HEK293 (cell line): ENCODE results near the gene ASL.

Experiments
- CTCF ChIA-PET: fragments of 350-600 bp; formaldehyde crosslinking; extraction: SDS; loops from one replicate; lab custom pipeline; 2021; ENCODE audit warnings: antibody characterized with exemption; lab: Yijun Ruan, JAX
- POLR2A ChIA-PET: fragments of 300-600 bp; formaldehyde crosslinking; extraction: SDS; loops from one replicate; lab custom pipeline; 2020; ENCODE audit warnings: antibody characterized with exemption, inconsistent platforms; lab: Yijun Ruan, JAX
- H3K27ac ChIP-seq: fragments of 200-500 bp; sonication (Bioruptor generic); 2 replicates; pipeline ENCODE4 v1.5.1; 2014; ENCODE audit warnings: low read depth, low read length, control low read depth, inconsistent platforms; ENCODE audit errors: extremely low read depth
- H3K36me3 ChIP-seq, 2 experiments: fragments of 200-500 bp in 1 of 2; sonication (Bioruptor generic) in 1 of 2; 1 replicate in 1 of 2; 2 replicates in 1 of 2; pipeline ENCODE4 v1.5.1; 2014 to 2017; ENCODE audit warnings: inconsistent platforms in 2 of 2, low read length in 2 of 2; ENCODE audit not compliant: control insufficient read depth in 2 of 2, insufficient read depth in 1 of 2
- H3K4me1 ChIP-seq: fragments of 200-500 bp; sonication (Bioruptor generic); 2 replicates; pipeline ENCODE4 v1.5.1; 2014; ENCODE audit warnings: mild to moderate bottlenecking, low read length, inconsistent platforms; ENCODE audit not compliant: control insufficient read depth, insufficient read depth
- H3K4me3 ChIP-seq: 2 replicates; pipeline ENCODE4 v1.5.1; 2011; ENCODE audit warnings: low read depth, mild to moderate bottlenecking, control low read depth, low read length, moderate library complexity
- H3K9me3 ChIP-seq: fragments of 200-500 bp; sonication (Bioruptor generic); 2 replicates; pipeline ENCODE4 v1.5.1; 2014; ENCODE audit warnings: low read depth, low read length, inconsistent platforms; ENCODE audit not compliant: control insufficient read depth, insufficient read depth
- KLF8 ChIP-seq: fragments of 450-650 bp; formaldehyde crosslinking; IDR thresholded peaks from 2 replicates; pipeline ENCODE4 v1.5.1; 2016; ENCODE audit warnings: missing biosample characterization, missing genetic modification characterization
- REPIN1 ChIP-seq: fragments of 450-650 bp; formaldehyde crosslinking; IDR thresholded peaks from 2 replicates; pipeline ENCODE4 v1.5.1; 2017; ENCODE audit warnings: missing biosample characterization, missing genetic modification characterization, low read depth
- SCRT2 ChIP-seq: fragments of 450-650 bp; formaldehyde crosslinking; IDR thresholded peaks from 2 replicates; pipeline ENCODE4 v1.5.1; 2016; ENCODE audit warnings: missing biosample characterization, missing genetic modification characterization
- YY2 ChIP-seq: fragments of 450-650 bp; formaldehyde crosslinking; IDR thresholded peaks from 2 replicates; pipeline ENCODE4 v1.5.1; 2016; ENCODE audit warnings: missing biosample characterization, missing genetic modification characterization
- ZBTB26 ChIP-seq: fragments of 450-650 bp; formaldehyde crosslinking; optimal IDR thresholded peaks from 2 replicates; pipeline ENCODE3; 2016; ENCODE audit warnings: missing biosample characterization, mild to moderate bottlenecking, missing genetic modification characterization
- ZBTB48 ChIP-seq: fragments of 450-650 bp; formaldehyde crosslinking; IDR thresholded peaks from 2 replicates; pipeline ENCODE4 v1.5.1; 2016; ENCODE audit warnings: missing biosample characterization, missing genetic modification characterization
- ZBTB7A ChIP-seq: fragments of 450-650 bp; formaldehyde crosslinking; IDR thresholded peaks from 2 replicates; pipeline ENCODE4 v1.5.1; 2016; ENCODE audit warnings: low read depth, missing biosample characterization, missing genetic modification characterization
- ZNF10 ChIP-seq: fragments of 450-650 bp; formaldehyde crosslinking; IDR thresholded peaks from 2 replicates; pipeline ENCODE4 v1.5.1; 2017; ENCODE audit warnings: missing biosample characterization, missing genetic modification characterization
- ZNF132 ChIP-seq: fragments of 450-650 bp; formaldehyde crosslinking; IDR thresholded peaks from 2 replicates; pipeline ENCODE4 v1.5.1; 2017; ENCODE audit warnings: missing biosample characterization, missing genetic modification characterization, borderline replicate concordance
- ZNF140 ChIP-seq: fragments of 450-650 bp; formaldehyde crosslinking; IDR thresholded peaks from 2 replicates; pipeline ENCODE4 v1.5.1; 2016; ENCODE audit warnings: missing biosample characterization, missing genetic modification characterization
- ZNF184 ChIP-seq: fragments of 450-650 bp; IDR thresholded peaks from 2 replicates; pipeline ENCODE4 v1.5.1; 2018; ENCODE audit warnings: missing biosample characterization, mild to moderate bottlenecking, missing genetic modification characterization
- ZNF24 ChIP-seq: fragments of 450-650 bp; formaldehyde crosslinking; IDR thresholded peaks from 2 replicates; pipeline ENCODE4 v1.5.1; 2016; ENCODE audit warnings: missing biosample characterization, missing genetic modification characterization
- ZNF37A ChIP-seq: fragments of 450-650 bp; IDR thresholded peaks from 2 replicates; pipeline ENCODE4 v1.5.1; 2018; ENCODE audit warnings: missing biosample characterization, missing genetic modification characterization
- ZNF423 ChIP-seq: fragments of 450-650 bp; formaldehyde crosslinking; IDR thresholded peaks from 2 replicates; pipeline ENCODE4 v1.5.1; 2016; ENCODE audit warnings: missing biosample characterization, missing genetic modification characterization
- ZNF501 ChIP-seq: fragments of 450-650 bp; formaldehyde crosslinking; IDR thresholded peaks from 2 replicates; pipeline ENCODE4 v1.5.1; 2016; ENCODE audit warnings: missing biosample characterization, missing genetic modification characterization
- ZNF610 ChIP-seq: fragments of 450-650 bp; formaldehyde crosslinking; IDR thresholded peaks from 2 replicates; pipeline ENCODE4 v1.5.1; 2016; ENCODE audit warnings: missing biosample characterization, missing genetic modification characterization, borderline replicate concordance
- ZNF830 ChIP-seq: fragments of 450-650 bp; IDR thresholded peaks from 2 replicates; pipeline ENCODE4 v1.5.0; 2018; ENCODE audit warnings: missing biosample characterization, missing genetic modification characterization, low read depth, mild to moderate bottlenecking, moderate library complexity
- ZXDB ChIP-seq: fragments of 450-650 bp; formaldehyde crosslinking; IDR thresholded peaks from 2 replicates; pipeline ENCODE4 v1.5.1; 2016; ENCODE audit warnings: missing biosample characterization, missing genetic modification characterization
- TF ChIP-seq, protein P1 (sequence below): fragments of 450-650 bp; formaldehyde crosslinking; IDR thresholded peaks from 2 replicates; pipeline ENCODE4 v1.5.1; 2016; ENCODE audit warnings: missing biosample characterization, missing genetic modification characterization
- TF ChIP-seq, protein P2 (sequence below): fragments of 450-650 bp; formaldehyde crosslinking; IDR thresholded peaks from 2 replicates; pipeline ENCODE4 v1.5.1; 2017; ENCODE audit warnings: missing biosample characterization, missing genetic modification characterization

Gene ASL

DNA sequence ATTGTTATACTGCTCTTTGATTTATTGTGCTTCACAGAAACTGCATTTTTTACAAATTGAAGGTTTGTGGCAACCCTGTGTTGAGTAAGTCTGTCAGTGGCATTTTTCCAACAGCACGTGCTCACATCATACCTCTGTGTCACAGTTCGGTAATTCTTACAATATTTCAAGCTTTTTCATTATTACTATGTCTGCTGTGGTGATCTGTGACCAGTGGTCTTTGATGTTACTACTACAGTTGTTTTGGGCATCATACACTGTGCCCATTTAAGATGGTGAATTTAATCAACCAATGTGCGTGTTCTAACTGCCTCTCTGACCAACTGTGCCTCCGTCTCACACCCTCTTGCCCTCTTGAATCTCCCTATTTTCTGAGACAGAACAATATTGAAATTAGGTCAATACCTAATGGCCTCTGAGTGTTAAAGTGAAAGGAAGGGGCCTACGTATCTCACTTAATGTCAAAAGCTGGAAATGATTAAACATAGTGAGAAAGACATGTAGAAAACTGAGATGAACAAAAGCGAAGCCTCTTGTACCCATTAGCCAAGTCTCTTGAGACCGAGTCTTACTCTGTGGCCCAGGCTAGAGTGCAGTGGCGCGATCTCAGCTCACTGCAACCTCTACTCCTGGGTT lies 20.2 kb upstream of the ASL start:
- TF ChIP-seq, protein P1, sequence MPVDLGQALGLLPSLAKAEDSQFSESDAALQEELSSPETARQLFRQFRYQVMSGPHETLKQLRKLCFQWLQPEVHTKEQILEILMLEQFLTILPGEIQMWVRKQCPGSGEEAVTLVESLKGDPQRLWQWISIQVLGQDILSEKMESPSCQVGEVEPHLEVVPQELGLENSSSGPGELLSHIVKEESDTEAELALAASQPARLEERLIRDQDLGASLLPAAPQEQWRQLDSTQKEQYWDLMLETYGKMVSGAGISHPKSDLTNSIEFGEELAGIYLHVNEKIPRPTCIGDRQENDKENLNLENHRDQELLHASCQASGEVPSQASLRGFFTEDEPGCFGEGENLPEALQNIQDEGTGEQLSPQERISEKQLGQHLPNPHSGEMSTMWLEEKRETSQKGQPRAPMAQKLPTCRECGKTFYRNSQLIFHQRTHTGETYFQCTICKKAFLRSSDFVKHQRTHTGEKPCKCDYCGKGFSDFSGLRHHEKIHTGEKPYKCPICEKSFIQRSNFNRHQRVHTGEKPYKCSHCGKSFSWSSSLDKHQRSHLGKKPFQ (tag by site-specific recombination): no peak
- TF ChIP-seq ZBTB7A (tag by site-specific recombination) (no peak), ZNF10 (no peak), ZBTB48 (tag by site-specific recombination) (no peak)
- TF ChIP-seq, protein P2, sequence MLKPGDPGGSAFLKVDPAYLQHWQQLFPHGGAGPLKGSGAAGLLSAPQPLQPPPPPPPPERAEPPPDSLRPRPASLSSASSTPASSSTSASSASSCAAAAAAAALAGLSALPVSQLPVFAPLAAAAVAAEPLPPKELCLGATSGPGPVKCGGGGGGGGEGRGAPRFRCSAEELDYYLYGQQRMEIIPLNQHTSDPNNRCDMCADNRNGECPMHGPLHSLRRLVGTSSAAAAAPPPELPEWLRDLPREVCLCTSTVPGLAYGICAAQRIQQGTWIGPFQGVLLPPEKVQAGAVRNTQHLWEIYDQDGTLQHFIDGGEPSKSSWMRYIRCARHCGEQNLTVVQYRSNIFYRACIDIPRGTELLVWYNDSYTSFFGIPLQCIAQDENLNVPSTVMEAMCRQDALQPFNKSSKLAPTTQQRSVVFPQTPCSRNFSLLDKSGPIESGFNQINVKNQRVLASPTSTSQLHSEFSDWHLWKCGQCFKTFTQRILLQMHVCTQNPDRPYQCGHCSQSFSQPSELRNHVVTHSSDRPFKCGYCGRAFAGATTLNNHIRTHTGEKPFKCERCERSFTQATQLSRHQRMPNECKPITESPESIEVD: no peak
- CTCF ChIA-PET: no interaction called here
- Histone ChIP-seq H3K27ac (no peak overlapping the region), H3K4me1 (peaks cover 7% of the 10 kb centered on the region), H3K4me3 (no peak overlapping the region), H3K36me3 (no peaks in the 10 kb centered on the region), H3K9me3 (no peaks in the 10 kb centered on the region)
- POLR2A ChIA-PET: no interaction called here

- CTCF ChIA-PET: interaction anchor here (0.6 kb wide), 1 partner anchor 354 kb away, joined by 3 read pairs; no protein-coding TSS in a partner anchor
- H3K4me1 ChIP-seq: no peaks in the 10 kb centered on the region
- POLR2A ChIA-PET: interaction anchor here (2.0 kb wide), 1 partner anchor 14 kb away, joined by 5 read pairs; no protein-coding TSS in a partner anchor
These were observed 14.8 kb upstream of the ASL start for GRCh38 chr7:66060796-66061195.

DNA sequence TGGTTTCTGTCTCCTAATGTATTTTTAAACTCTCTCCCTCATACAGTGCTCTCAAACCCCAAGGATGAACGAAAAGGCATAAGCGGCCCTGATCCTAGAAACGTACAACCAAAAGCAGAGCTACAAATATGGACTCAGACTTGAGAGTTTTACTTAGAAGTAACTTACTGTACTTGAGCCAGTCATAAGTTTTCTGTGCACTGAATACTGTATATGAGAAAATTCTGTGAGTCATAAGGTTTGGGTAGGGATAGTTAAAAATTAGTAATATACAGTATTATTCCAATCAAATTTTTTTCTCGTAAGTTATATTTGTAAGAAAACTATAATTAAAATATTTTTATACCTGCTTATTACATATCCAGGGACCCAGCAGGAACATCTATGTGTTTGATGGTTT lies 5.9 kb upstream of the ASL start:
- Histone ChIP-seq H3K4me1 (no peaks in the 10 kb centered on the region), H3K9me3 (no peaks in the 10 kb centered on the region), H3K4me3 (no peak overlapping the region), H3K36me3 (no peaks in the 10 kb centered on the region), H3K27ac (no peak overlapping the region)
- TF ChIP-seq KLF8 (tag by site-specific recombination) (no peak), ZNF37A (no peak), ZXDB (tag by site-specific recombination) (no peak), ZBTB26 (no peak), ZNF184 (tag by site-specific recombination) (no peak), ZNF423 (tag by site-specific recombination) (no peak), REPIN1 (tag by site-specific recombination) (no peak), ZNF132 (tag by site-specific recombination) (no peak), ZNF140 (tag by site-specific recombination) (no peak), ZNF830 (tag by site-specific recombination) (no peak), ZNF501 (no peak)
- ChIA-PET POLR2A (no interaction called here), CTCF (no interaction called here)

More at GRCh38 chr7:66060796-66061195, 14.8 kb upstream of the ASL start:
- H3K36me3 ChIP-seq: no peaks in the 10 kb centered on the region
- no peak for TF ChIP-seq ZNF610
- no peak for TF ChIP-seq SCRT2 (tag by site-specific recombination)
- no peak for TF ChIP-seq ZNF830 (tag by site-specific recombination)
- TF ChIP-seq ZNF24 (tag by site-specific recombination): no peak
- no peak for TF ChIP-seq YY2 (tag by site-specific recombination)
- no peaks in the 10 kb centered on the region for H3K9me3 ChIP-seq
- H3K27ac ChIP-seq: no peak overlapping the region
- no peak overlapping the region for H3K4me3 ChIP-seq
